Measurements from ENCODE around the gene KCNG2. TPM values are rescaled to one million over a fixed set of nuclear protein-coding genes. Genes with fewer than 3 reads are reported as not detected.

Gene KCNG2
- total and polyA plus RNA-seq, 10 of the 15 experiments (the other 5 are each of a cell fraction or from before 2014, with no cell fraction given): 0.20 to 0.23 TPM; not detected in 8

DNA sequence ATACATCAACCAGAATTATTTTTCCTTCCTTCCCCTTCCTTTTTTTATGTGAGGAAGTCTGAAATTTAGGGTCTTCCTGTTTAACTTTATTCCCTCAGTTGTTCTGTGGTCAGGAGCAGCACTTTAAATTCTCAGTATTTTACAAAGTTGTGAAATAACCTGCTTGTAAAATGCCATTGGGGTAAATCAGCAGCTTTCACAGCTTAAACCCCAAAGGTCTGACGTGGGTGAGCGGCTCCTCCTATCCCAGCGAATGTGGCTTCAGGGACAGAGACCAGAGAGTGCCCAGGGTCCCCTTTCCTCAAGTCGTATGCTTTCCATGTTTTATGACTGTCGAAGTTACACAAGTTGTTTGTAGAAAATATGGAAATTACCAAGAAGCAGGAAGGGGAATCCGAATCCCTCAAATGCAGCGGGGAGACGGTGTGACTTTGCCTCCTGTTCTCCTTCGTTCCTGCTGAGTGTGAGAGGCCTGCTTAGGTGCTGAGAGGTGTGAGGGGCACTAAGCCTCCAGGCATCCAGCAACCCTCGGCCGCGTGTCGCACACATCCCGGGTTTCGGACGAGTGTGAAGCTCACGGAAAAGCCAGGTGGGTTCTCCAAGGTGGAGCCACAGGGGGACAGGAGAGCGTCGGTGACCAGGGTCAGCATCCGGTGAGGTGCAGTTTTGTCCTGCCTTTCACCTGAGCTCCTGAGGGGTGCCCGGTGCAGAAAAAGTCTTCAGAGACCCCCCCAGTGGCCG lies 10.8 kb upstream of the KCNG2 start:
- no peak for FAIRE-seq
- H3K36me3 ChIP-seq (ENCODE audit: control insufficient read depth in 2 of 2, insufficient read depth in 2 of 2, low read length in 1 of 2): no peaks in the 10 kb centered on the region
- no peak overlapping the region for H3K27ac ChIP-seq (ENCODE audit: control insufficient read depth, insufficient read depth)
- ChIA-PET RAD21 (ENCODE audit: unreplicated experiment) (interaction anchor here (0.5 kb wide), 1 partner anchor 410 kb away, joined by 3 read pairs; no protein-coding TSS in a partner anchor), CTCF (no interaction called here), POLR2A (no interaction called here), SMC1A (ENCODE audit: uncharacterized antibody, unreplicated experiment) (no interaction called here)
- ATAC-seq: no peak
- H3K27me3 ChIP-seq (replicated peaks in 1 of 2; ENCODE audit: control insufficient read depth in 2 of 2, insufficient read depth in 2 of 2, low read length in 1 of 2): peaks cover 0 to 2% of the 10 kb centered on the region in 2 experiments; a peak in 2 of 4 replicates
- DNase-seq (ENCODE audit: low read depth, low spot score): no peak
- no peak overlapping the region for H3K4me2 ChIP-seq (ENCODE audit: control insufficient read depth, insufficient read depth)
- no peaks in the 10 kb centered on the region; the same call in 2 of the 3 replicates for H3K9me3 ChIP-seq (replicated peaks; ENCODE audit: control insufficient read depth, insufficient read depth, low read length)
- H3K9ac ChIP-seq (ENCODE audit: control insufficient read depth, insufficient read depth, low read length): no peak overlapping the region
- intact Hi-C loops (cut with micrococcal nuclease; ENCODE audit: unreplicated experiment) (no loop called here), in situ Hi-C loops (cut with MboI) (no loop called here)
- no peak overlapping the region for H3K4me3 ChIP-seq
- H2AFZ ChIP-seq (ENCODE audit: control insufficient read depth, low read depth, low read length): no peak overlapping the region
- BruUV-seq (replicated peaks): no TSS peak
- H4K20me1 ChIP-seq (ENCODE audit: control insufficient read depth, insufficient read depth): no peaks in the 10 kb centered on the region
- no peaks in the 10 kb centered on the region for H3K79me2 ChIP-seq (ENCODE audit: control insufficient read depth, insufficient read depth, low read length)
- 60% methylated on average over 22 of the region's 22 CpGs for WGBS (ENCODE audit: insufficient coverage, insufficient replicate concordance, low lambda C conversion rate, missing lambda C conversion rate)
- H3K4me1 ChIP-seq (ENCODE audit: control insufficient read depth, insufficient read depth, low read length): no peaks in the 10 kb centered on the region
- no peak for TF ChIP-seq CREB1 (IDR thresholded peaks at IDR 0.05; ENCODE audit: low read depth)
- no peak for TF ChIP-seq EP300 (IDR thresholded peaks at IDR 0.05; ENCODE audit: borderline replicate concordance in 1 of 2, control insufficient read depth in 1 of 2, low read depth in 2 of 2, low read length in 2 of 2)
- no peak for TF ChIP-seq CEBPB (IDR thresholded peaks at IDR 0.05; ENCODE audit: borderline replicate concordance in 1 of 2, low read depth in 2 of 2, low read length in 2 of 2)
- no peak for TF ChIP-seq ZNF217 (IDR thresholded peaks at IDR 0.05)
- TF ChIP-seq SUZ12 (IDR thresholded peaks at IDR 0.05; ENCODE audit: unreplicated experiment): no peak
- no peak for TF ChIP-seq NFYB (IDR thresholded peaks at IDR 0.05; ENCODE audit: insufficient read depth, low read depth, low read length)
- TF ChIP-seq SMAD1 (IDR thresholded peaks at IDR 0.05; ENCODE audit: low read depth, partially characterized antibody): no peak
- TF ChIP-seq STAT3 (IDR thresholded peaks at IDR 0.05; ENCODE audit: low read depth, low read length): no peak
- no peak for TF ChIP-seq E2F4 (IDR thresholded peaks at IDR 0.05; ENCODE audit: low read depth, low read length)
- no peak for TF ChIP-seq ZBTB33 (IDR thresholded peaks at IDR 0.05)
- TF ChIP-seq BRCA1 (IDR thresholded peaks at IDR 0.05; ENCODE audit: low read depth, low read length): no peak
- TF ChIP-seq, protein P1, sequence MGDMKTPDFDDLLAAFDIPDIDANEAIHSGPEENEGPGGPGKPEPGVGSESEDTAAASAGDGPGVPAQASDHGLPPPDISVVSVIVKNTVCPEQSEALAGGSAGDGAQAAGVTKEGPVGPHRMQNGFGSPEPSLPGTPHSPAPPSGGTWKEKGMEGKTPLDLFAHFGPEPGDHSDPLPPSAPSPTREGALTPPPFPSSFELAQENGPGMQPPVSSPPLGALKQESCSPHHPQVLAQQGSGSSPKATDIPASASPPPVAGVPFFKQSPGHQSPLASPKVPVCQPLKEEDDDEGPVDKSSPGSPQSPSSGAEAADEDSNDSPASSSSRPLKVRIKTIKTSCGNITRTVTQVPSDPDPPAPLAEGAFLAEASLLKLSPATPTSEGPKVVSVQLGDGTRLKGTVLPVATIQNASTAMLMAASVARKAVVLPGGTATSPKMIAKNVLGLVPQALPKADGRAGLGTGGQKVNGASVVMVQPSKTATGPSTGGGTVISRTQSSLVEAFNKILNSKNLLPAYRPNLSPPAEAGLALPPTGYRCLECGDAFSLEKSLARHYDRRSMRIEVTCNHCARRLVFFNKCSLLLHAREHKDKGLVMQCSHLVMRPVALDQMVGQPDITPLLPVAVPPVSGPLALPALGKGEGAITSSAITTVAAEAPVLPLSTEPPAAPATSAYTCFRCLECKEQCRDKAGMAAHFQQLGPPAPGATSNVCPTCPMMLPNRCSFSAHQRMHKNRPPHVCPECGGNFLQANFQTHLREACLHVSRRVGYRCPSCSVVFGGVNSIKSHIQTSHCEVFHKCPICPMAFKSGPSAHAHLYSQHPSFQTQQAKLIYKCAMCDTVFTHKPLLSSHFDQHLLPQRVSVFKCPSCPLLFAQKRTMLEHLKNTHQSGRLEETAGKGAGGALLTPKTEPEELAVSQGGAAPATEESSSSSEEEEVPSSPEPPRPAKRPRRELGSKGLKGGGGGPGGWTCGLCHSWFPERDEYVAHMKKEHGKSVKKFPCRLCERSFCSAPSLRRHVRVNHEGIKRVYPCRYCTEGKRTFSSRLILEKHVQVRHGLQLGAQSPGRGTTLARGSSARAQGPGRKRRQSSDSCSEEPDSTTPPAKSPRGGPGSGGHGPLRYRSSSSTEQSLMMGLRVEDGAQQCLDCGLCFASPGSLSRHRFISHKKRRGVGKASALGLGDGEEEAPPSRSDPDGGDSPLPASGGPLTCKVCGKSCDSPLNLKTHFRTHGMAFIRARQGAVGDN (IDR thresholded peaks at IDR 0.05): no peak
- TF ChIP-seq FOS (IDR thresholded peaks at IDR 0.05; ENCODE audit: borderline replicate concordance, extremely low read depth, insufficient read length): no peak
- TF ChIP-seq RCOR1 (conservative IDR thresholded peaks at IDR 0.05; ENCODE audit: low read depth, low read length): no peak
- TF ChIP-seq SIN3A (IDR thresholded peaks at IDR 0.05; ENCODE audit: low read depth, low read length): no peak
- TF ChIP-seq SREBF1 (IDR thresholded peaks at IDR 0.05; ENCODE audit: low read length): no peak
- no peak for TF ChIP-seq CBFB (IDR thresholded peaks at IDR 0.05; ENCODE audit: low read depth)

Measured in GM12878 (cell line).